Activated naive CD4-positive, alpha-beta T cell treated with anti-CD3 and anti-CD28 coated beads, Interleukin-2, amount 50 U/mL, for 24 hours (primary cell): ENCODE data around the gene TMEM213.

Source experiments
- H3K27ac Mint-ChIP-seq: one replicate; pipeline ENCODE4 v1.8.0; 2021; ENCODE audit warnings: mild to moderate bottlenecking, mixed read lengths
- H3K27me3 Mint-ChIP-seq: one replicate; pipeline ENCODE4 v1.8.0; 2021; ENCODE audit warnings: mixed read lengths
- H3K36me3 Mint-ChIP-seq: one replicate; pipeline ENCODE4 v1.8.0; 2021; ENCODE audit warnings: mixed read lengths
- H3K4me1 Mint-ChIP-seq: one replicate; pipeline ENCODE4 v1.8.0; 2021; ENCODE audit warnings: mixed read lengths
- H3K4me3 Mint-ChIP-seq: one replicate; pipeline ENCODE4 v1.8.0; 2021; ENCODE audit warnings: mild to moderate bottlenecking, mixed read lengths
- H3K9me3 Mint-ChIP-seq: one replicate; pipeline ENCODE4 v1.8.0; 2021; ENCODE audit warnings: mixed read lengths

TMEM213 gene

GRCh38 chr7:138848056-138848980, 50.5 kb downstream of the TMEM213 start:
- Mint-ChIP-seq H3K9me3 (no peaks in the 10 kb centered on the region), H3K4me1 (no peaks in the 10 kb centered on the region), H3K36me3 (no peaks in the 10 kb centered on the region), H3K4me3 (no peak overlapping the region), H3K27me3 (no peaks in the 10 kb centered on the region), H3K27ac (no peak overlapping the region)

- Mint-ChIP-seq H3K27ac (peak overlapping the region; percentile 26), H3K9me3 (no peaks in the 10 kb centered on the region), H3K4me3 (no peak overlapping the region), H3K36me3 (no peaks in the 10 kb centered on the region), H3K4me1 (no peaks in the 10 kb centered on the region), H3K27me3 (no peaks in the 10 kb centered on the region)
These were observed 51.9 kb downstream of the TMEM213 start for GRCh38 chr7:138849701-138850100.

- no peaks in the 10 kb centered on the region for H3K4me1 Mint-ChIP-seq
- H3K4me3 Mint-ChIP-seq = no peak overlapping the region
- peaks cover 1% of the 10 kb centered on the region for H3K27me3 Mint-ChIP-seq
- H3K36me3 Mint-ChIP-seq = no peaks in the 10 kb centered on the region
- no peak overlapping the region for H3K27ac Mint-ChIP-seq
- H3K9me3 Mint-ChIP-seq = no peaks in the 10 kb centered on the region
These were observed 54.7 kb downstream of the TMEM213 start for GRCh38 chr7:138852469-138852868.

- H3K36me3 Mint-ChIP-seq = peaks cover 2% of the 10 kb centered on the region
- no peak overlapping the region for H3K4me3 Mint-ChIP-seq
- peaks cover 1% of the 10 kb centered on the region for H3K27me3 Mint-ChIP-seq
- no peaks in the 10 kb centered on the region for H3K4me1 Mint-ChIP-seq
- H3K27ac Mint-ChIP-seq = no peak overlapping the region
- H3K9me3 Mint-ChIP-seq = peaks cover 8% of the 10 kb centered on the region
These were observed 55.7 kb downstream of the TMEM213 start for GRCh38 chr7:138853448-138853847.

- Mint-ChIP-seq H3K36me3 (peaks cover 2% of the 10 kb centered on the region), H3K27ac (no peak overlapping the region), H3K4me3 (no peak overlapping the region), H3K27me3 (peaks cover 1% of the 10 kb centered on the region), H3K9me3 (peaks cover 9% of the 10 kb centered on the region), H3K4me1 (no peaks in the 10 kb centered on the region)
These were observed 56.4 kb downstream of the TMEM213 start for GRCh38 chr7:138854115-138854645.

- Mint-ChIP-seq H3K9me3 (peaks cover 9% of the 10 kb centered on the region), H3K36me3 (peaks cover 4% of the 10 kb centered on the region), H3K27me3 (peaks cover 1% of the 10 kb centered on the region), H3K4me1 (no peaks in the 10 kb centered on the region), H3K4me3 (no peak overlapping the region), H3K27ac (no peak overlapping the region)
These were observed 59.9 kb downstream of the TMEM213 start for GRCh38 chr7:138857728-138858127.

- Mint-ChIP-seq H3K27ac (no peak overlapping the region), H3K4me3 (no peak overlapping the region), H3K9me3 (peaks cover 9% of the 10 kb centered on the region), H3K4me1 (peaks cover 20% of the 10 kb centered on the region), H3K27me3 (peaks cover 1% of the 10 kb centered on the region), H3K36me3 (peaks cover 4% of the 10 kb centered on the region)
These were observed 63.3 kb downstream of the TMEM213 start for GRCh38 chr7:138861051-138861450.

- Mint-ChIP-seq H3K9me3 (no peaks in the 10 kb centered on the region), H3K4me1 (peaks cover 20% of the 10 kb centered on the region), H3K36me3 (peaks cover 2% of the 10 kb centered on the region), H3K27ac (no peak overlapping the region), H3K4me3 (no peak overlapping the region), H3K27me3 (no peaks in the 10 kb centered on the region)
These were observed 66.1 kb downstream of the TMEM213 start for GRCh38 chr7:138863931-138864330.

- H3K4me1 Mint-ChIP-seq = peaks cover 20% of the 10 kb centered on the region
- H3K4me3 Mint-ChIP-seq = no peak overlapping the region
- H3K9me3 Mint-ChIP-seq = no peaks in the 10 kb centered on the region
- H3K36me3 Mint-ChIP-seq = peaks cover 1% of the 10 kb centered on the region
- H3K27ac Mint-ChIP-seq = no peak overlapping the region
- no peaks in the 10 kb centered on the region for H3K27me3 Mint-ChIP-seq
These were observed 66.9 kb downstream of the TMEM213 start for GRCh38 chr7:138864667-138865066.

- Mint-ChIP-seq H3K4me3 (no peak overlapping the region), H3K27me3 (no peaks in the 10 kb centered on the region), H3K27ac (no peak overlapping the region), H3K36me3 (no peaks in the 10 kb centered on the region), H3K9me3 (no peaks in the 10 kb centered on the region), H3K4me1 (peaks cover 20% of the 10 kb centered on the region)
These were observed 68.0 kb downstream of the TMEM213 start for GRCh38 chr7:138865843-138866242.

GRCh38 chr7:138866353-138866752, 68.6 kb downstream of the TMEM213 start:
- peaks cover 20% of the 10 kb centered on the region for H3K4me1 Mint-ChIP-seq
- no peaks in the 10 kb centered on the region for H3K9me3 Mint-ChIP-seq
- no peak overlapping the region for H3K27ac Mint-ChIP-seq
- H3K36me3 Mint-ChIP-seq = no peaks in the 10 kb centered on the region
- no peak overlapping the region for H3K4me3 Mint-ChIP-seq
- H3K27me3 Mint-ChIP-seq = no peaks in the 10 kb centered on the region

- Mint-ChIP-seq H3K27ac (no peak overlapping the region), H3K4me1 (peaks cover 20% of the 10 kb centered on the region), H3K9me3 (no peaks in the 10 kb centered on the region), H3K4me3 (no peak overlapping the region), H3K27me3 (no peaks in the 10 kb centered on the region), H3K36me3 (no peaks in the 10 kb centered on the region)
These were observed 70.0 kb downstream of the TMEM213 start for GRCh38 chr7:138867744-138868143.

GRCh38 chr7:138868711-138869110, 70.9 kb downstream of the TMEM213 start:
- no peaks in the 10 kb centered on the region for H3K9me3 Mint-ChIP-seq
- no peaks in the 10 kb centered on the region for H3K36me3 Mint-ChIP-seq
- H3K27ac Mint-ChIP-seq = no peak overlapping the region
- no peaks in the 10 kb centered on the region for H3K27me3 Mint-ChIP-seq
- H3K4me3 Mint-ChIP-seq = no peak overlapping the region
- H3K4me1 Mint-ChIP-seq = peaks cover 20% of the 10 kb centered on the region

- Mint-ChIP-seq H3K9me3 (no peaks in the 10 kb centered on the region), H3K4me1 (peaks cover 18% of the 10 kb centered on the region), H3K27ac (no peak overlapping the region), H3K4me3 (no peak overlapping the region), H3K27me3 (no peaks in the 10 kb centered on the region), H3K36me3 (no peaks in the 10 kb centered on the region)
These were observed 71.6 kb downstream of the TMEM213 start for GRCh38 chr7:138869353-138869752.

- no peak overlapping the region for H3K4me3 Mint-ChIP-seq
- H3K4me1 Mint-ChIP-seq = peaks cover 9% of the 10 kb centered on the region
- no peaks in the 10 kb centered on the region for H3K27me3 Mint-ChIP-seq
- no peaks in the 10 kb centered on the region for H3K36me3 Mint-ChIP-seq
- H3K27ac Mint-ChIP-seq = no peak overlapping the region
- H3K9me3 Mint-ChIP-seq = no peaks in the 10 kb centered on the region
These were observed 73.4 kb downstream of the TMEM213 start for GRCh38 chr7:138871065-138871813.

GRCh38 chr7:138871814-138872090, 74.0 kb downstream of the TMEM213 start:
- Mint-ChIP-seq H3K4me3 (no peak overlapping the region), H3K4me1 (peaks cover 14% of the 10 kb centered on the region), H3K36me3 (no peaks in the 10 kb centered on the region), H3K27me3 (no peaks in the 10 kb centered on the region), H3K27ac (no peak overlapping the region), H3K9me3 (no peaks in the 10 kb centered on the region)
